IMR-90 (cell line): ENCODE data around the gene PCYT2. TPM values are rescaled to one million over a fixed set of nuclear protein-coding genes. Genes with fewer than 3 reads are reported as not detected.

Experiments used
- ATAC-seq: fragments of 200-7000 bp; cut with Tn5 transposase; 2 replicates; pipeline ENCODE4 v1.9.1; 2020; ENCODE audit warnings: low read depth, mild to moderate bottlenecking, moderate library complexity
- BruUV-seq: library from RNA; stranded (reverse); fragments of 400-500 nt; replicated peaks from 2 replicates; lab custom pipeline; 2021; lab: Mats Ljungman, UMichigan
- CTCF ChIA-PET: fragments of 300-600 bp; formaldehyde crosslinking; extraction: SDS; loops from one replicate; lab custom pipeline; 2021; ENCODE audit warnings: antibody characterized with exemption; lab: Yijun Ruan, JAX
- POLR2A ChIA-PET: fragments of 300-600 bp; sonication (Branson Sonifier 250); formaldehyde crosslinking; loops from one replicate; lab custom pipeline; 2022; ENCODE audit warnings: antibody characterized with exemption; ENCODE audit not compliant: unreplicated experiment; lab: Charles Lee
- DNase-seq: peaks from one replicate; pipeline ENCODE4 v3.0.0; 2013
- H2AFZ ChIP-seq: replicated peaks from 2 replicates; pipeline ENCODE3; 2013; ENCODE audit warnings: low read length, mild to moderate bottlenecking; ENCODE audit not compliant: poor library complexity
- H2AK5ac ChIP-seq: 2 replicates; pipeline ENCODE4 v1.6.1; 2013; ENCODE audit warnings: low read depth, low read length, inconsistent platforms
- H2AK9ac ChIP-seq: replicated peaks from 2 replicates; pipeline ENCODE3; 2013; ENCODE audit warnings: mild to moderate bottlenecking, low read depth, low read length, moderate library complexity; ENCODE audit not compliant: poor library complexity
- H2BK120ac ChIP-seq: 2 replicates; pipeline ENCODE4 v1.6.1; 2013; ENCODE audit warnings: low read depth, low read length, inconsistent platforms
- H2BK15ac ChIP-seq: 3 replicates; pipeline ENCODE4 v1.6.1; 2013; ENCODE audit warnings: low read depth, low read length, inconsistent platforms
- H2BK20ac ChIP-seq: 2 replicates; pipeline ENCODE4 v1.6.1; 2013; ENCODE audit warnings: low read depth, mild to moderate bottlenecking, inconsistent platforms, low read length, moderate library complexity
- H2BK5ac ChIP-seq: 2 replicates; pipeline ENCODE4 v1.6.1; 2013; ENCODE audit warnings: mild to moderate bottlenecking, low read depth, low read length, inconsistent platforms; ENCODE audit not compliant: poor library complexity, severe bottlenecking
- H3K14ac ChIP-seq: replicated peaks from 2 replicates; pipeline ENCODE4 v1.6.1; 2013; ENCODE audit warnings: low read depth, low read length, inconsistent platforms
- H3K18ac ChIP-seq: 2 replicates; pipeline ENCODE4 v1.6.1; 2013; ENCODE audit warnings: low read depth, low read length, control low read depth
- H3K23ac ChIP-seq: 2 replicates; pipeline ENCODE4 v1.6.1; 2013; ENCODE audit warnings: low read depth, low read length, inconsistent platforms
- H3K27ac ChIP-seq: 2 replicates; pipeline ENCODE4 v1.5.1; 2013; ENCODE audit warnings: mild to moderate bottlenecking, control low read depth, low read length; ENCODE audit not compliant: insufficient read depth
- H3K27me3 ChIP-seq: 2 replicates; pipeline ENCODE4 v1.6.1; 2013; ENCODE audit warnings: low read length; ENCODE audit not compliant: control insufficient read depth, insufficient read depth
- H3K36me3 ChIP-seq: 2 replicates; pipeline ENCODE4 v1.6.1; 2013; ENCODE audit warnings: low read length, mixed read lengths; ENCODE audit not compliant: control insufficient read depth, insufficient read depth
- H3K4ac ChIP-seq: 2 replicates; pipeline ENCODE4 v1.6.1; 2013; ENCODE audit warnings: low read depth, low read length, inconsistent platforms
- H3K4me1 ChIP-seq: 2 replicates; pipeline ENCODE4 v1.6.1; 2013; ENCODE audit warnings: low read length, mixed read lengths; ENCODE audit not compliant: control insufficient read depth, insufficient read depth
- H3K4me2 ChIP-seq: 2 replicates; pipeline ENCODE4 v1.6.1; 2013; ENCODE audit warnings: low read depth, mild to moderate bottlenecking, control low read depth, low read length, moderate library complexity
- H3K4me3 ChIP-seq: 2 replicates; pipeline ENCODE4 v1.5.1; 2013; ENCODE audit warnings: low read depth, mild to moderate bottlenecking, control low read depth, low read length, moderate library complexity; ENCODE audit not compliant: insufficient read depth
- H3K56ac ChIP-seq: 2 replicates; pipeline ENCODE4 v1.6.1; 2013; ENCODE audit warnings: low read length, inconsistent platforms; ENCODE audit not compliant: insufficient read depth; ENCODE audit errors: extremely low read depth
- H3K79me1 ChIP-seq, 2 experiments: 2 replicates each; pipeline ENCODE4 v1.6.1; 2013; ENCODE audit warnings: low read length in 2 of 2, inconsistent platforms in 1 of 2, low read depth in 1 of 2
- H3K9ac ChIP-seq: 2 replicates; pipeline ENCODE4 v1.6.1; 2013; ENCODE audit warnings: low read depth, low read length, control low read depth
- H3K9me1 ChIP-seq: 2 replicates; pipeline ENCODE4 v1.6.1; 2013; ENCODE audit warnings: low read length, inconsistent platforms; ENCODE audit not compliant: insufficient read depth
- H3K9me3 ChIP-seq: 2 replicates; pipeline ENCODE4 v1.6.1; 2013; ENCODE audit warnings: low read length; ENCODE audit not compliant: control insufficient read depth, insufficient read depth
- H4K20me1 ChIP-seq: 2 replicates; pipeline ENCODE4 v1.6.1; 2013; ENCODE audit warnings: low read length, inconsistent platforms; ENCODE audit not compliant: insufficient read depth
- H4K5ac ChIP-seq: 2 replicates; pipeline ENCODE4 v1.6.1; 2013; ENCODE audit warnings: mild to moderate bottlenecking, low read depth, low read length, control low read depth
- H4K8ac ChIP-seq, 2 experiments: 2 replicates each; pipeline ENCODE4 v1.6.1; 2013; ENCODE audit warnings: low read depth in 2 of 2, low read length in 2 of 2, control low read depth in 1 of 2, inconsistent platforms in 1 of 2
- H4K91ac ChIP-seq: 2 replicates; pipeline ENCODE4 v1.6.1; 2013; ENCODE audit warnings: low read depth, low read length, inconsistent platforms; ENCODE audit not compliant: insufficient read depth
- BHLHE40 ChIP-seq: fragments of 150-350 bp; IDR thresholded peaks from 2 replicates; pipeline ENCODE4 v1.6.1; 2016; ENCODE audit warnings: mild to moderate bottlenecking, low read depth, low read length
- CEBPB ChIP-seq: IDR thresholded peaks from 2 replicates; pipeline ENCODE4 v1.6.1; 2012; ENCODE audit warnings: low read depth, low read length, improper control_type of control experiment
- CHD1 ChIP-seq: IDR thresholded peaks from 2 replicates; pipeline ENCODE4 v1.6.1; 2012; ENCODE audit warnings: low read depth, low read length, improper control_type of control experiment
- ELK1 ChIP-seq: fragments of 150-350 bp; IDR thresholded peaks from 2 replicates; pipeline ENCODE4 v1.6.1; 2016; ENCODE audit warnings: low read depth, mild to moderate bottlenecking, low read length, moderate library complexity, borderline replicate concordance
- FOS ChIP-seq: fragments of 150-350 bp; IDR thresholded peaks from 2 replicates; pipeline ENCODE4 v1.6.1; 2016; ENCODE audit warnings: low read depth, low read length
- MAFK ChIP-seq: IDR thresholded peaks from 2 replicates; pipeline ENCODE4 v1.6.1; 2012; ENCODE audit warnings: low read depth, low read length, improper control_type of control experiment
- MAZ ChIP-seq: IDR thresholded peaks from 2 replicates; pipeline ENCODE4 v1.6.1; 2012; ENCODE audit warnings: low read depth, mild to moderate bottlenecking, low read length, improper control_type of control experiment, moderate library complexity, borderline replicate concordance
- MXI1 ChIP-seq: IDR thresholded peaks from 2 replicates; pipeline ENCODE4 v1.6.1; 2012; ENCODE audit warnings: low read depth, mild to moderate bottlenecking, low read length, moderate library complexity, borderline replicate concordance
- NFE2L2 ChIP-seq: fragments of 150-350 bp; IDR thresholded peaks from 2 replicates; pipeline ENCODE4 v1.6.1; 2016; ENCODE audit warnings: low read depth, mild to moderate bottlenecking, low read length
- POLR2A ChIP-seq: IDR thresholded peaks from 2 replicates; pipeline ENCODE4 v1.6.1; 2012; ENCODE audit warnings: mild to moderate bottlenecking, low read depth, low read length
- RAD21 ChIP-seq: IDR thresholded peaks from 2 replicates; pipeline ENCODE4 v1.6.1; 2012; ENCODE audit warnings: low read length, improper control_type of control experiment
- RCOR1 ChIP-seq: IDR thresholded peaks from 2 replicates; pipeline ENCODE4 v1.6.1; 2012; ENCODE audit warnings: mild to moderate bottlenecking, low read length, improper control_type of control experiment; ENCODE audit not compliant: insufficient replicate concordance
- RFX5 ChIP-seq: IDR thresholded peaks from 2 replicates; pipeline ENCODE4 v1.8.0; 2012; ENCODE audit warnings: low read depth, mild to moderate bottlenecking, low read length, moderate library complexity
- SMC3 ChIP-seq: fragments of 150-350 bp; IDR thresholded peaks from 2 replicates; pipeline ENCODE4 v1.6.1; 2016; ENCODE audit warnings: low read depth, mild to moderate bottlenecking, antibody characterized with exemption, low read length, moderate library complexity
- USF2 ChIP-seq: fragments of 150-350 bp; IDR thresholded peaks from 2 replicates; pipeline ENCODE4 v1.6.1; 2017; ENCODE audit warnings: mild to moderate bottlenecking, antibody characterized with exemption, low read length, low read depth
- WGBS, 2 experiments: methylation state at CpG; one replicate each; pipeline versions ENCODE4 v1.1.5 to v1.1.7; 2013; ENCODE audit warnings: missing lambda C conversion rate in 2 of 2; ENCODE audit not compliant: insufficient read length in 1 of 2; ENCODE audit errors: extremely low coverage in 2 of 2; 5-methylcytosine and 5-hydroxymethylcytosine counted together
- dilution Hi-C: fragments of 300-500 bp; cut with HindIII; formaldehyde crosslinking; loops from one replicate; pipeline ENCODE4 v1.14.3; 2018; ENCODE audit warnings: low sequenced_read_pairs; ENCODE audit not compliant: unreplicated experiment
- in situ Hi-C: fragments of 300-500 bp; cut with MboI; formaldehyde crosslinking; loops from 3 replicates; pipeline ENCODE4 v1.14.3; 2019; ENCODE audit warnings: low sequenced_read_pairs, inconsistent platforms, mixed read lengths
- intact Hi-C: fragments of 100-400 bp; cut with micrococcal nuclease; formaldehyde crosslinking; loops from 2 replicates; pipeline ENCODE4 v1.10.0; 2022
- polyA plus RNA-seq, 3 experiments: library from polyadenylated mRNA; depleted of rRNA; stranded (reverse); fragments of >200 nt; gene quantifications; 2 replicates each; pipeline ENCODE4 v1.2.3, GENCODE V29; 2012; ENCODE audit warnings: low replicate concordance in 1 of 3
- total RNA-seq: library from RNA; depleted of rRNA; stranded (reverse); fragments of >200 nt; gene quantifications from 2 replicates; pipeline ENCODE4 v1.2.3, GENCODE V29; 2012

PCYT2 gene
- total and polyA plus RNA-seq, 2 of the 4 experiments (the other 2 are of a cell fraction), result 37.3 to 38.5 TPM

GRCh38 chr17:81932333-81932983 is 21.3 kb upstream of the PCYT2 start:
- no peak overlapping the region for H3K4me3 ChIP-seq
- H4K5ac ChIP-seq, result no peak overlapping the region
- H3K4ac ChIP-seq, result no peak overlapping the region
- ChIA-PET CTCF (no interaction called here), POLR2A (no interaction called here)
- no peak overlapping the region for H4K91ac ChIP-seq
- peaks cover 27% of the 10 kb centered on the region; the same call in 1 of the 2 replicates for H3K36me3 ChIP-seq
- no peak overlapping the region for H3K56ac ChIP-seq
- no peak overlapping the region for H2BK5ac ChIP-seq
- H3K18ac ChIP-seq, result no peak overlapping the region
- no peak for DNase-seq
- H3K79me1 ChIP-seq, result peaks cover 18 to 49% of the 10 kb centered on the region in 2 experiments
- in situ Hi-C loops, result no loop called here
- no peak overlapping the region for H2BK20ac ChIP-seq
- ATAC-seq, result no peak
- H3K9me3 ChIP-seq, result no peaks in the 10 kb centered on the region
- TSS peak; percentile 93 for BruUV-seq
- no peak overlapping the region for H4K8ac ChIP-seq
- no peak overlapping the region for H3K9ac ChIP-seq
- no peak overlapping the region for H2AFZ ChIP-seq
- TF ChIP-seq FOS (no peak), MAZ (no peak), MXI1 (no peak), RCOR1 (no peak), SMC3 (no peak), MAFK (no peak), RFX5 (no peak), NFE2L2 (no peak), ELK1 (no peak), CHD1 (no peak), CEBPB (no peak), POLR2A (no peak), RAD21 (no peak), USF2 (no peak), BHLHE40 (no peak)
- dilution Hi-C loops, result no loop called here
- peaks cover 8% of the 10 kb centered on the region for H3K9me1 ChIP-seq
- H2BK120ac ChIP-seq, result no peak overlapping the region
- no peak overlapping the region for H2BK15ac ChIP-seq
- H4K20me1 ChIP-seq, result peaks cover 11% of the 10 kb centered on the region
- no peak overlapping the region; the same call in 1 of the 2 replicates for H3K14ac ChIP-seq
- H2AK5ac ChIP-seq, result no peak overlapping the region
- no peaks in the 10 kb centered on the region for H3K27me3 ChIP-seq
- no CpG with 5 or more reads among the region's 9 CpGs for WGBS, 2 experiments
- H3K27ac ChIP-seq, result no peak overlapping the region
- H3K4me1 ChIP-seq, result peaks cover 10% of the 10 kb centered on the region
- intact Hi-C loops, result no loop called here
- H3K4me2 ChIP-seq, result no peak overlapping the region
- no peak overlapping the region for H3K23ac ChIP-seq
- peak overlapping the region; percentile 52 for H2AK9ac ChIP-seq
